Fibroblast of pulmonary artery (primary cell): ENCODE measurements around the gene MAB21L4.

Source experiments
- DNase-seq: peaks from one replicate; pipeline ENCODE4 v3.0.0-alpha.2; 2010; ENCODE audit warnings: low read depth
- H3K4me3 ChIP-seq: replicated peaks from 2 replicates; pipeline ENCODE4 v1.5.1; 2011; ENCODE audit warnings: low read depth, mild to moderate bottlenecking, control low read depth, low read length, moderate library complexity
- TF ChIP-seq, protein P1 (sequence below): IDR thresholded peaks from 2 replicates; pipeline ENCODE4 v1.5.1; 2011; ENCODE audit warnings: mild to moderate bottlenecking, control low read depth, low read length, inconsistent platforms; ENCODE audit errors: missing control alignments

The MAB21L4 gene

DNA sequence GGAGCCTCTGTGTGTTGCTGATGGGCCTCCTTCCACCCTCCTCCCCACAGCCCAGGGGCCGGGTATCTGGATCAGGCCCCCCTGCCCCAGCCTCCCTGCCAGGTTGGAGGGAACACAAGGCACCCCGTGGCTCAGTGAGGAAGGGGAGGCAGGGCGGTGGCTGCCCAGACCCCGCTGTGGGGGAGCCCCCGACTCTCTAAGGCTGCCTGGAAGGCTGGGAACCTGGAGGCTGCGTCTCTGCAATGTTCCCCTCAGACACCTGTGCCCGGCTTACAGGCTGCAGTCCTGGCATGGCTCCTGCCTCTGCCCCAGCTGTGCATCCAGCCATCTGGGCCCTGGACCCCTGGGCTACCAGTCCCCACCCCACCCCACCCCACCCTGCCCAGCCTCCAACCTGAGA lies 438 bp upstream of the MAB21L4 start:
- no peak overlapping the region for H3K4me3 ChIP-seq
- TF ChIP-seq, protein P1, sequence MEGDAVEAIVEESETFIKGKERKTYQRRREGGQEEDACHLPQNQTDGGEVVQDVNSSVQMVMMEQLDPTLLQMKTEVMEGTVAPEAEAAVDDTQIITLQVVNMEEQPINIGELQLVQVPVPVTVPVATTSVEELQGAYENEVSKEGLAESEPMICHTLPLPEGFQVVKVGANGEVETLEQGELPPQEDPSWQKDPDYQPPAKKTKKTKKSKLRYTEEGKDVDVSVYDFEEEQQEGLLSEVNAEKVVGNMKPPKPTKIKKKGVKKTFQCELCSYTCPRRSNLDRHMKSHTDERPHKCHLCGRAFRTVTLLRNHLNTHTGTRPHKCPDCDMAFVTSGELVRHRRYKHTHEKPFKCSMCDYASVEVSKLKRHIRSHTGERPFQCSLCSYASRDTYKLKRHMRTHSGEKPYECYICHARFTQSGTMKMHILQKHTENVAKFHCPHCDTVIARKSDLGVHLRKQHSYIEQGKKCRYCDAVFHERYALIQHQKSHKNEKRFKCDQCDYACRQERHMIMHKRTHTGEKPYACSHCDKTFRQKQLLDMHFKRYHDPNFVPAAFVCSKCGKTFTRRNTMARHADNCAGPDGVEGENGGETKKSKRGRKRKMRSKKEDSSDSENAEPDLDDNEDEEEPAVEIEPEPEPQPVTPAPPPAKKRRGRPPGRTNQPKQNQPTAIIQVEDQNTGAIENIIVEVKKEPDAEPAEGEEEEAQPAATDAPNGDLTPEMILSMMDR = no peak

DNA sequence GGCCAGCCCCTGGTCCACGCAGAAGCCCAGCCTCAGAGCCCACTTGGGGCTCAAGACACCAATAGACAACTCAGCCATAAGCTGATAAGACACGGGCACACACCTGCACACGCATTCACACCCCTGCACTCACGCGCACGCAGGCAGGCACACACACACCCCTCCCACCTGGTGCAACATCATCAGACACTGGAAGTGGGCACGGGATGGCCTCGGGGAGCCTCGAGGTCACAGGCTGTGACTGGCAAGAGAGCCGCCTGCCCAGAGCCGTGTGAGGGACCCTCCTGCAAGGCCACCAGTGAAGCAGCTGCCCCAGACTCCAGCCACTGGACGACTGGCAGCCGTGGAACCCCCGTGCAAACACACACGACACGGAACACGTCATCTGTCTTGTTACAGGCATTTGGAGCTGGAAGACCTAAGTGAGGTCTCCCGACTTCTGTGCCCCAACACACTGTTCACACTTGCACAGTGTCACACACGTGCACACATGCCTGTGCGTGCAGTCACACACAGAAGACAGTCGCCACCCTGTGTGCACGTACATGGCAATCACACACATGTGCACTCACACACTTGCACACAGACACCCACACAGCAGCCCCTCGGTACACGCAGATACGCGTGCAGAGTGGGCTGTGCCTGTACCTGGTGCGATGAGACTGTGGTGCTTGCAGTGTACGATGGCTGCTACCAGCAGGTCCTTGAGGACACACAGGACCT lies 959 bp downstream of the MAB21L4 start:
- TF ChIP-seq, protein P1 = no peak
- no peak overlapping the region for H3K4me3 ChIP-seq
- no peak for DNase-seq

More for the DNA sequence above, 438 bp upstream of the MAB21L4 start:
- no peak for DNase-seq

DNA sequence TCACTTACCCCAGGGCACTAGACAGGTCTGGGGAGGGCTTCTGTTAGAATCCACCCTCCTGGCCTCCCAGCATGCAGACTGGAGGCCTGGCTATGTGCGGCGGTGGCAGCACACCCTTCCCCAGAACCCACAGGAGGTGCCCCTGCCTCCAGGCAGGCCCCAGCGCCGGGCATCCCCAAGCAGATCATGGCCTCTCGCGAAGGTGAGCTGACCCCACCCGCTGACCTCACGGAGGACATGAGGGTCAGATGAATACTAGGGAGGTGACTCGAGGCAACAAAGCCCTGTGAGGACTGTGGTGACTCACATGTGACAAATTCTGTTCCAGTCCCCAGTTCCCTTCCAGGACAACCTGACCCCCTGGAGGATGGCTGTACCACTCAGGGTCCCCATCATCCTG lies 1.9 kb downstream of the MAB21L4 start:
- H3K4me3 ChIP-seq = no peak overlapping the region
- no peak for DNase-seq
- TF ChIP-seq, protein P1 = no peak

DNA sequence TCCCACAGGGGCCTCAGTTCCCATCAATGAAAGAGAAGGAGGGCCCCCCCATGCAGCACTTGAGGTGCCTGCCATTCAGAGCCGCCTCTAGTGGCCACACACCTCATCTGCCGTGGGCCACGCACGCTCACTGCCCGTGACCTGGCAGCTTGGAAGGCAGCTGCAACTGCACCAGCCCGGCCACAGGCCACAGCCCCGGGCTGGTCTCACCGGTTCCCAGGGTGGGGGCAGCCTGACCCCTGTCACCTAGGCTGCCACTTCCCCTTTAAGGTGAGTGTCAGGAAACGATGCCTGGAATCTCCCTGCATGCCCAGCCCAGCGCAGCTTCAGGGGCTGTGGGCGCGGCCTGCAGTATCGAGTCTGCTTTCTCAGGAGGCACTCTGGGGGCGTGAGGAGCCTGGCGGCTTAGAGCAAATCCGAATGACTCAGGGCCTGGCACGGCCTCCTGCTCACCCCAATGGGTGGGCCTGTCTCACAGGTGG lies 2.6 kb downstream of the MAB21L4 start:
- H3K4me3 ChIP-seq = no peak overlapping the region
- DNase-seq = no peak
- TF ChIP-seq, protein P1 = no peak

DNA sequence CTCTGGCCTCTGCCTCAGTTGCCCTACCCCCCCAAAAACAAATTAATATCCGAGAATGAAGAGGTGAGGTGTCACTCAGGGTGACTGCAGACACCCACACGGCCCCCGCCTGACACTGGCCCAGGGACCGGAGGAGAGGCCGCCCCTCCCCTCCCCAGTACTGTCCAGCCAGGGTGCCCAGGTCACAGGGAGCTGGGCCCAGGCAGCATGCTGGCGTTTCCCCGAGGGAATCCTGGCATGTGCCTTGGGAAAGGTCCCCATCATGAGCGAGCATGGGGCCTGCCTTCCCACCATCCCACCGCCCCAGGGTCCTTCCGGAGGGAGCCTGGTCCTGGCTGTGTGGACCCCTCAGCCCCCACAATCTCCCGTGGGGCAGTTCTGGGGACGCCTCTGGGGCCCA lies 3.0 kb downstream of the MAB21L4 start:
- no peak for DNase-seq
- TF ChIP-seq, protein P1 = no peak
- H3K4me3 ChIP-seq = no peak overlapping the region

DNA sequence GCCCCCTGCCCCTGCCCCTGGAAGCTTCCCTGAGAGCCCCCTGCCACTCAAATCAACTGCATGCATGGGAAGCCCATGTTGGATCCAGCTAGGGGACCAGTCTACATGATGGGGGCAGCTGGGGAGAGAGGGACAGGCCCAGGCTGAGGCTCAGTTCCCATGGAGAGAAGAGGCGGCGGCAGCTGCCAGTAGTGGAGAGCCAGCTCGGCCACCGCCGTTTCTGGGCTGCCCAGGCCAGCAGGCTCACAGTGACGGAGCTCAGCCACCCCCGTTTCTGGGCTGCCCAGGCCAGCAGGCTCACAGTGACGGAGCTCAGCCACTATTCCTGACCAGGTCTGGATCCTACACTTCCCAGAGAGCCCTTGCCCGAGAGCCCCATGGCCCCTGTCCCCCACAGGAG lies 3.6 kb downstream of the MAB21L4 start:
- DNase-seq = no peak
- TF ChIP-seq, protein P1 = no peak
- H3K4me3 ChIP-seq = no peak overlapping the region
